OCI-LY7 (cell line): Measurements from ENCODE around the gene PRKG1.

ENCODE experiments used
- EZH2phosphoT487 ChIP-seq: fragments of 200-600 bp; sonication (generic); IDR thresholded peaks from 2 replicates; pipeline ENCODE4 v1.6.1; 2018; ENCODE audit warnings: low read depth, borderline replicate concordance, mild to moderate bottlenecking, mixed run types, antibody characterized with exemption, low read length, moderate library complexity, mixed read lengths
- TF ChIP-seq, protein P1 (sequence below): fragments of 200-600 bp; sonication (generic); conservative IDR thresholded peaks from 2 replicates; pipeline ENCODE4 v1.5.1; 2014; ENCODE audit warnings: mild to moderate bottlenecking, antibody characterized with exemption, low read length, moderate library complexity, mixed read lengths

DNA sequence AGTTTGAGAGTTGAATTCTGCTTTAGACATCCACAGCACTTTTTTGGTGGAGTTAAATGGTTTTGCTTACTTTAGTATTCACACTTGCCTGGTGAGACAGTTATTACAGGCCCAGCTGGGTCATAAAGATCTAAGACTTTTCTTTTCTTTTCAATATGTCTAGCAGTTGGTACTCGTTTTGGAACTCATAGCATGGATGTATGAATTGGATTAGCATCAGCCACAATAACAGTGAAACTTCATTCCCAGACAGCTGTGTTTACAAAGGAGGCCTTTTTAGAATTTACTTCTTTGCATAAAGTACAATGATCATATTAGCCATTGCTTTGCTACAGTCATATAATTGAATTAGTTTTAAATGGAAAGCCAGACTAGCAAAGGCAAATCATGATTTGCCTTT lies 1071.3 kb downstream of the PRKG1 start:
- TF ChIP-seq, protein P1, sequence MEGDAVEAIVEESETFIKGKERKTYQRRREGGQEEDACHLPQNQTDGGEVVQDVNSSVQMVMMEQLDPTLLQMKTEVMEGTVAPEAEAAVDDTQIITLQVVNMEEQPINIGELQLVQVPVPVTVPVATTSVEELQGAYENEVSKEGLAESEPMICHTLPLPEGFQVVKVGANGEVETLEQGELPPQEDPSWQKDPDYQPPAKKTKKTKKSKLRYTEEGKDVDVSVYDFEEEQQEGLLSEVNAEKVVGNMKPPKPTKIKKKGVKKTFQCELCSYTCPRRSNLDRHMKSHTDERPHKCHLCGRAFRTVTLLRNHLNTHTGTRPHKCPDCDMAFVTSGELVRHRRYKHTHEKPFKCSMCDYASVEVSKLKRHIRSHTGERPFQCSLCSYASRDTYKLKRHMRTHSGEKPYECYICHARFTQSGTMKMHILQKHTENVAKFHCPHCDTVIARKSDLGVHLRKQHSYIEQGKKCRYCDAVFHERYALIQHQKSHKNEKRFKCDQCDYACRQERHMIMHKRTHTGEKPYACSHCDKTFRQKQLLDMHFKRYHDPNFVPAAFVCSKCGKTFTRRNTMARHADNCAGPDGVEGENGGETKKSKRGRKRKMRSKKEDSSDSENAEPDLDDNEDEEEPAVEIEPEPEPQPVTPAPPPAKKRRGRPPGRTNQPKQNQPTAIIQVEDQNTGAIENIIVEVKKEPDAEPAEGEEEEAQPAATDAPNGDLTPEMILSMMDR = no peak
- no peak for TF ChIP-seq EZH2phosphoT487
